Vagina (tissue), 2 donors: ENCODE measurements around the gene TGFB1I1. TPM values are rescaled to one million over a fixed set of nuclear protein-coding genes. Genes with fewer than 3 reads are reported as not detected.
"Not testable (repeated sequence)": the region's sequence is repeated elsewhere in the genome, so short reads cannot be mapped to it uniquely, and the experiment has no call there.

Source experiments
- DNase-seq, 2 donors: peaks; one replicate each; pipeline ENCODE4 v3.0.0-alpha.2; 2017; ENCODE audit errors: extremely low spot score in 2 of 2
- H3K27ac ChIP-seq: fragments of 200-600 bp; sonication (generic); one replicate; pipeline ENCODE4 v1.5.1; 2019
- H3K27me3 ChIP-seq: fragments of 200-600 bp; sonication (generic); one replicate; pipeline ENCODE4 v1.5.1; 2019
- H3K36me3 ChIP-seq, 2 donors: fragments of 200-600 bp; sonication (generic); one replicate each; pipeline ENCODE4 v1.5.1; 2017 to 2019
- H3K4me1 ChIP-seq: fragments of 200-600 bp; sonication (generic); one replicate; pipeline ENCODE4 v1.5.1; 2019
- H3K4me3 ChIP-seq, 2 donors: fragments of 200-600 bp; sonication (generic); 1 replicate in 1 of 2; 2 replicates in 1 of 2; pipeline ENCODE4 v1.5.1; 2016 to 2019
- H3K9me3 ChIP-seq: fragments of 200-600 bp; sonication (generic); one replicate; pipeline ENCODE4 v1.5.1; 2019
- POLR2A ChIP-seq, 2 donors: fragments of 450-650 bp; IDR thresholded peaks; one replicate each; pipeline ENCODE4 v1.6.1; 2017; ENCODE audit warnings: antibody characterized with exemption in 2 of 2, mild to moderate bottlenecking in 2 of 2, moderate library complexity in 2 of 2
- POLR2AphosphoS5 ChIP-seq, 2 donors: sonication (generic); formaldehyde crosslinking; IDR thresholded peaks; one replicate each; pipeline ENCODE4 v1.9.0; 2017; ENCODE audit warnings: antibody characterized with exemption in 2 of 2, mild to moderate bottlenecking in 2 of 2, low read depth in 1 of 2; ENCODE audit not compliant: insufficient read depth in 1 of 2
- intact Hi-C: fragments of 100-400 bp; cut with DNase I; formaldehyde crosslinking; loops from one replicate; pipeline ENCODE4 v1.15.1; 2023
- total RNA-seq: library from RNA; depleted of rRNA; stranded (reverse); fragments of >200 nt; gene quantifications from one replicate; pipeline ENCODE4 v1.2.3, GENCODE V29; 2016
- TF ChIP-seq, protein P1 (sequence below), 3 experiments: fragments of 450-650 bp in 2 of 3; fragments of 200-600 bp in 1 of 3; sonication (generic) in 1 of 3; IDR thresholded peaks; one replicate each; pipeline ENCODE4 v1.5.1; 2017 to 2019; ENCODE audit warnings: antibody characterized with exemption in 3 of 3, mild to moderate bottlenecking in 2 of 3, moderate library complexity in 2 of 3

Gene TGFB1I1
- total RNA-seq, 1 donor from 2014 or later = 114 TPM

GRCh38 chr16:31501226-31501965 lies 29.4 kb downstream of the TGFB1I1 start:
- Histone ChIP-seq H3K4me3 (no peak overlapping the region), H3K4me1 (peaks cover 8% of the 10 kb centered on the region), H3K9me3 (no peaks in the 10 kb centered on the region), H3K36me3 (peaks cover 0 to 38% of the 10 kb centered on the region in 2 donors), H3K27ac (no peak overlapping the region), H3K27me3 (no peaks in the 10 kb centered on the region)
- DNase-seq = no peak
- intact Hi-C loops = no loop called here
- TF ChIP-seq, protein P1, sequence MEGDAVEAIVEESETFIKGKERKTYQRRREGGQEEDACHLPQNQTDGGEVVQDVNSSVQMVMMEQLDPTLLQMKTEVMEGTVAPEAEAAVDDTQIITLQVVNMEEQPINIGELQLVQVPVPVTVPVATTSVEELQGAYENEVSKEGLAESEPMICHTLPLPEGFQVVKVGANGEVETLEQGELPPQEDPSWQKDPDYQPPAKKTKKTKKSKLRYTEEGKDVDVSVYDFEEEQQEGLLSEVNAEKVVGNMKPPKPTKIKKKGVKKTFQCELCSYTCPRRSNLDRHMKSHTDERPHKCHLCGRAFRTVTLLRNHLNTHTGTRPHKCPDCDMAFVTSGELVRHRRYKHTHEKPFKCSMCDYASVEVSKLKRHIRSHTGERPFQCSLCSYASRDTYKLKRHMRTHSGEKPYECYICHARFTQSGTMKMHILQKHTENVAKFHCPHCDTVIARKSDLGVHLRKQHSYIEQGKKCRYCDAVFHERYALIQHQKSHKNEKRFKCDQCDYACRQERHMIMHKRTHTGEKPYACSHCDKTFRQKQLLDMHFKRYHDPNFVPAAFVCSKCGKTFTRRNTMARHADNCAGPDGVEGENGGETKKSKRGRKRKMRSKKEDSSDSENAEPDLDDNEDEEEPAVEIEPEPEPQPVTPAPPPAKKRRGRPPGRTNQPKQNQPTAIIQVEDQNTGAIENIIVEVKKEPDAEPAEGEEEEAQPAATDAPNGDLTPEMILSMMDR (IDR thresholded peaks at IDR 0.05) = no peak
- no peak for TF ChIP-seq POLR2AphosphoS5 (IDR thresholded peaks at IDR 0.05; ENCODE audit: insufficient read depth in 1 of 2, low read depth in 1 of 2)
- no peak for TF ChIP-seq POLR2A (IDR thresholded peaks at IDR 0.05)

DNA sequence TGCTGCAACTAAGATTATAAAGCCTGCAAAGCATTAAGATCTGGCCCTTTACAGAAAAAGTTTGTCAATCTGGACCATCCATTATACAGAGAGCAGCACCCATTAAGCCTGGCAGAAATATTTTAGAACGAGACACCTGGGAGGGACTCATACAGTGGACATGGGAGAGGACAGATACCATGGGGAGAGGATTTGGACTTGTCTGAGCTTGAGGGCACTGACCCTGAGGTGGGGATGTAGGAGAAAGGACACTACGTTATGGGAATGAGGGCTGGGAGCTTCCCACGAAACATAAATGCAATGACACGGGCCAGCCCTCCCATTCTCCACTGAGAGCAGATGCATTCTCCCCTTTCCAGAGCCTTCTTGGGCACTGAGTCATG lies 30.0 kb downstream of the TGFB1I1 start:
- TF ChIP-seq, protein P1 (IDR thresholded peaks at IDR 0.05) = no peak
- no peak for TF ChIP-seq POLR2A (IDR thresholded peaks at IDR 0.05)
- no peak for TF ChIP-seq POLR2AphosphoS5 (IDR thresholded peaks at IDR 0.05; ENCODE audit: insufficient read depth in 1 of 2, low read depth in 1 of 2)
- Histone ChIP-seq H3K27ac (no peak overlapping the region), H3K36me3 (peaks cover 0 to 33% of the 10 kb centered on the region in 2 donors), H3K9me3 (no peaks in the 10 kb centered on the region), H3K4me3 (no peak overlapping the region), H3K27me3 (no peaks in the 10 kb centered on the region), H3K4me1 (peaks cover 14% of the 10 kb centered on the region)
- intact Hi-C loops = no loop called here
- no peak for DNase-seq

- Histone ChIP-seq H3K36me3 (peaks cover 0 to 23% of the 10 kb centered on the region in 2 donors), H3K4me1 (peaks cover 21% of the 10 kb centered on the region), H3K27me3 (no peaks in the 10 kb centered on the region), H3K4me3 (no peak overlapping the region), H3K9me3 (no peaks in the 10 kb centered on the region), H3K27ac (no peak overlapping the region)
- intact Hi-C loops = no loop called here
- DNase-seq = no peak
- TF ChIP-seq POLR2AphosphoS5 (IDR thresholded peaks at IDR 0.05; ENCODE audit: insufficient read depth in 1 of 2, low read depth in 1 of 2) (no peak), POLR2A (IDR thresholded peaks at IDR 0.05) (no peak)
- TF ChIP-seq, protein P1 (IDR thresholded peaks at IDR 0.05) = no peak
Observed at GRCh38 chr16:31502981-31503380, 31.0 kb downstream of the TGFB1I1 start.

- intact Hi-C loops, H3K27ac ChIP-seq, H3K4me3 ChIP-seq, DNase-seq, H3K9me3 ChIP-seq, H3K27me3 ChIP-seq: not testable (repeated sequence)
- H3K4me1 ChIP-seq = peaks cover 21% of the 10 kb centered on the region
- peaks cover 0 to 17% of the 10 kb centered on the region in 2 donors for H3K36me3 ChIP-seq
Observed at GRCh38 chr16:31503555-31503954, 31.6 kb downstream of the TGFB1I1 start.

GRCh38 chr16:31504159-31504558 lies 32.2 kb downstream of the TGFB1I1 start:
- H3K4me3 ChIP-seq = no peak overlapping the region
- H3K27me3 ChIP-seq = no peaks in the 10 kb centered on the region
- no peak for DNase-seq
- intact Hi-C loops = no loop called here
- peaks cover 26% of the 10 kb centered on the region for H3K4me1 ChIP-seq
- H3K9me3 ChIP-seq = no peaks in the 10 kb centered on the region
- peaks cover 0 to 11% of the 10 kb centered on the region in 2 donors for H3K36me3 ChIP-seq
- no peak overlapping the region for H3K27ac ChIP-seq
- TF ChIP-seq, protein P1 (IDR thresholded peaks at IDR 0.05) = no peak
- TF ChIP-seq POLR2A (IDR thresholded peaks at IDR 0.05) (no peak), POLR2AphosphoS5 (IDR thresholded peaks at IDR 0.05; ENCODE audit: insufficient read depth in 1 of 2, low read depth in 1 of 2) (no peak)
